Activated T-cell treated with anti-CD3 and anti-CD28 coated beads, Interleukin-2, amount 50 U/mL, for 4 hours (primary cell): ENCODE data around the gene GBGT1. TPM values are rescaled to one million over a fixed set of nuclear protein-coding genes. Genes with fewer than 3 reads are reported as not detected.

Experiments used
- ATAC-seq, 2 donors: fragments of 200-7000 bp; cut with Tn5 transposase; one replicate each; pipeline ENCODE4 v1.10.0; 2021
- DNase-seq: peaks from one replicate; pipeline ENCODE4 v3.0.0-alpha.2; 2020
- H3K27me3 Mint-ChIP-seq: one replicate; pipeline ENCODE4 v1.8.0; 2021; ENCODE audit warnings: low read depth, mixed read lengths
- H3K36me3 Mint-ChIP-seq: one replicate; pipeline ENCODE4 v1.8.0; 2022; ENCODE audit warnings: mixed read lengths; ENCODE audit not compliant: insufficient read depth
- H3K4me1 Mint-ChIP-seq: one replicate; pipeline ENCODE4 v1.8.0; 2021; ENCODE audit warnings: low read depth, mixed read lengths
- H3K4me3 Mint-ChIP-seq: one replicate; pipeline ENCODE4 v1.8.0; 2021; ENCODE audit warnings: mild to moderate bottlenecking, moderate library complexity, mixed read lengths
- H3K9me3 Mint-ChIP-seq: one replicate; pipeline ENCODE4 v1.8.0; 2021; ENCODE audit warnings: mixed read lengths
- total RNA-seq, 3 donors: library from RNA; stranded (reverse); gene quantifications; one replicate each; pipeline ENCODE4 v1.2.1, GENCODE V29; 2021

The GBGT1 gene
- total RNA-seq, 3 donors from 2014 or later = 3.0 to 3.3 (median 3.2) TPM

DNA sequence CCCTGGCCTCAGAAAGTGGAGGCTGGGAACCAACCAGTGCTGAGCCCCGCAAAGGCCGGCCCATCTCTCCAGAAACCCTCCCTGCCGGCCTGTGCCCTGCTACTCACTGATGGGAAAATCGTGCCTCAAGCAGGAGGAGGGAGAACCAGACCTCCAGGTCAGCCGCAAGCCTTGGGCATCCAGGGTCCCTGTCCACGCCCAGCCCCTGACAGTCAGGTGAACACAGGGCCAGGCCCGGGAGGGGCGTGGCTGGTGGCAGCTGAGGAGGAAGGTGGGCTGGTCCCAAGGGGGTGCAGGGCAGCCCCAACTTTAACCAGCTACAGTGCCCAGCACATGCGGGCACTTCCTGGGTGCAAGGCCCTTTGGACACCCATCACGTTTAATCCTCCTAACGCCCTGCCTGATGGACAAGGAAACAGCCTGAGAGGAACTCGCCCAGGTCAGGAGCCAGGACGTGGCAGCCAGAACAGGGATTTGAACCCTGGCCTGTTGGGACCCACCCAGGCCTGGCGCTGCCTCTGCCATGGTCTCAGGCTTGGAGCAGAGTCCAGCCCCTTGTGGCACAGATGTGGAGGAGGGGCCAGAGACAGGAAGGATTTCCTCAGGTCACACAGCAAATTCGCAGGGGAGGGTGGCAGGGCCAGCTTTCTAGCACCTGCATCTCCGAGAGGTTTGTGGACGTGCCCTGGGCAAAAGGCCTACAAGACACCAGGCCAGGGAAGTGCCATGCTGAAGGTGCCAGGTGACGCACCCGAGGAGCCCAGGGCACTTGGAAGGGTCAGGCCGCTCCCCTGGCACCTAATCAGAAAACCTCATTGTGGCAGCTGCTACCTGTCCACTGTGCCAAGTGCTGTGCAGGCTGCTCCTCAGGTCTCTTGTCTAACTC is 47.1 kb downstream of the GBGT1 start:
- Mint-ChIP-seq H3K4me3 (no peak overlapping the region), H3K4me1 (peaks cover 77% of the 10 kb centered on the region), H3K27me3 (no peaks in the 10 kb centered on the region), H3K36me3 (peaks cover 2% of the 10 kb centered on the region), H3K9me3 (no peaks in the 10 kb centered on the region)
- DNase-seq = no peak
- no peak for ATAC-seq

DNA sequence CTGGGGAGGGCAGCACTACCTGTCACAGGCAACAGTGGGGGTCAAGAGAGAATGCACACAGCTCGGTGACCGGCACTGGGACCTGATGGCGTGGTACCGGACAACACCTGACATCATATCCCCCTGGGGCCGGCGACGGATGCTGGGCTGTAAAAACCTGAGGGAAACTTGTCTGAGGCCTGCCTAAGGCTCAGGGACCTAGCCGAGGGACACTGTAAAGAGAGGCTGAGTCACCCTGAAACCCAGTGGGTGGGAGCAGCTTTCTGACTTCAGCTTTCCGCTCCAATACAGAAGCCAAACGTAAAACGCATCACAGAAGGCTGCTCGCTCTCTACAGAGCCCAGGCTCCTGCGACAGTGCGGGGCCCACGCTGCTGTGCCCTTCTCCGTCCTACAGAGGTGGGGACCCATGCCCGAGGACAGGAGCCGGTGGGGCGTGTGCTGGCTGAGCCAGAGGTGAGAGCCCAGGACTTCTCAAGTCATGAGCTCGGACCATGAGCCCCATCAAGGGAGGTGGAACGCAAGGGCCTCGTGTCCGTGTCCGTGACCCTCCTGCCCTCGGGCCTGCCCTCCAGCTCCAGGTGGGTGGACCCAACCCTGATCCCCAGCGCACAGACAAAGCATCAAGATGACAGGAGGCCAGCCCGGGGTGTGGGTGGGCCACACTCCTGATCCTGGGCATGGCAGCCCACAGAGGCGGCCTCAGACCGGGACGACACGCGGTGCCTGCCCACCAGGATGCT is 47.9 kb downstream of the GBGT1 start:
- peak; percentile 94 for ATAC-seq
- Mint-ChIP-seq H3K27me3 (no peaks in the 10 kb centered on the region), H3K9me3 (no peaks in the 10 kb centered on the region), H3K4me3 (peak overlapping the region; percentile 46), H3K36me3 (peaks cover 2% of the 10 kb centered on the region), H3K4me1 (peaks cover 73% of the 10 kb centered on the region)
- DNase-seq = peak; percentile 48

DNA sequence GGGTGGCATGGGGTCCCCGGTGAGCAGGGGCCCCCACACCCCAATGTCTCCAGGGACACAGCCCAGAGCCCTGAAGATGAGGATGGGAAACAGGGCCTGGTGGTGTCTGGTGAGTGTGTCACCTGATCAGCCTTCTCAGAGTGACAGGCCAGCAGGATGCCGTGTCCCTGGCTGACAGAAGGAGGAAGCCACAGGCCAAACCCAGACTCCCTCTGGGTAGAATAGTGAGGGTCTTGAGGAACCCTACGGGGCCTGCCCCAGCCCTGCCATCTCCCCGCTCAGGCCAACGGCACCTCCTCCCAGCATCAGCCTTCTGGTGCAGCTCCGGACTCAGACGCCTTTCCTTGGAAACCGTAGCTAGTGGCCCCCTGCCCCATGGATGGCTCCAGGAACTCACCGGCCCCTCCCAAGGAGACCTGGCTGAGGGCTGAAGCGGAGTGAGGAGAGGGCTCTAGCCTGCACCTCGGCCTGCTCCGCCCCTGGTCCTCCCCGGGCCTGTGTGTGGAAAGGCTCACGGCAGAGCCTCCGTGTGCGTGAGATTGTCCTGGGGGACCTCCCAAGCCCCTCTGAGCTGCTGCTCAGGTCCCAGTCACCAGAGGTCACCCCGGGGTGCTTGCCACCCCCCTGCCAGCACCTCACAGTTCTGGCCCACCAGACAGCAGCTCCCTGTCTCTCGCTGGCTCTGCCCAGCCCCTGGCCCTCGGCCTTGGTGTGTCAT is 48.7 kb downstream of the GBGT1 start:
- no peak for DNase-seq
- ATAC-seq = peak in 1 of 2 donors; percentile 2
- no peaks in the 10 kb centered on the region for H3K9me3 Mint-ChIP-seq
- peaks cover 72% of the 10 kb centered on the region for H3K4me1 Mint-ChIP-seq
- H3K4me3 Mint-ChIP-seq = peak overlapping the region; percentile 46
- no peaks in the 10 kb centered on the region for H3K27me3 Mint-ChIP-seq
- peaks cover 5% of the 10 kb centered on the region for H3K36me3 Mint-ChIP-seq

DNA sequence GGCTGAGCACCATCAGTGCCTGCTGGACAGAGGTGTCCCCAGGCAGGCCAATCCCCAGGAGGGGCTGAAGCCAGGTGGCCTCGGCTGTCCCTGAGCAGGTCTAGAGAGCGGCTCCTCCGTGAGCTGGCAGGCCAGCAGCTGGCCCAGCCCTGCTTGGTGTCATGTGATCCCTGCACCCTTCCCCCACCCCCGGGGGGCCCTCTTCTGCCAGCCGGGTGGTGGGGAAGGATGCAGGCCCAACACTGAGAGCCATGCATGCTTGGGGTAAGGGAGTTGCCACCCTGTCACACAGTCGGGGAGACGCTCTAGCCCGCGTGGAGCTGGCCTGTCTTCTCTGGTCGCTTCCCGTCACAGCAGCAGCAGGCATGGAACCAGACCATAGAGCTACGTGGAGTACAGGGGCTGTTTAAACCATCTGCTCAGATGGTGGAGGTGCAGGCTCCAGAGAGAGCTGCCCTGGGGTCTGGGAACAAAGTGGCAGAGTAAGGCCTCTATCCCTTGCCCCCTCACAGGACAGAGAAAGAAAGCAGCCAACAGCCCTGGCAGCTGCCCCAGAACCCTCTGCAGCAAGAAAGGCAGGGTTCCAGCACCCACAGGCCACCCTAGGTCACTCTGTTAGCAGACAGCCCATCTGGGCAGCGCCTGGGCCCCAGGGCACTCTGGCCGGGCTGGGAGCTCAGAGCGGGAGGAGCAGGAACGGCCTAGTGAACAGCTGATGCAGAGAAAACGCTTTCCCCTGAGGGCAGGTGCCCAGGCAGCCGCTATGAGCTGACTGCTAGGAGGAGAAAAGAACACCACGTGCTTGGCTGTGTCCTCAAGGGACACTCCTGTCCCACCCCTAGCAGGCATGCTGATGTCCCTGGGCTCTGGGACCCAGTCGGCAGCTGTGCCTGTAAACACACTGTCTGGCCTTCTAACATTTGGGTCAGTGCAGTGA is 49.5 kb downstream of the GBGT1 start:
- DNase-seq (no peak), ATAC-seq (no peak)
- Mint-ChIP-seq H3K4me1 (peaks cover 66% of the 10 kb centered on the region), H3K36me3 (peaks cover 10% of the 10 kb centered on the region), H3K9me3 (no peaks in the 10 kb centered on the region), H3K4me3 (no peak overlapping the region), H3K27me3 (no peaks in the 10 kb centered on the region)

DNA sequence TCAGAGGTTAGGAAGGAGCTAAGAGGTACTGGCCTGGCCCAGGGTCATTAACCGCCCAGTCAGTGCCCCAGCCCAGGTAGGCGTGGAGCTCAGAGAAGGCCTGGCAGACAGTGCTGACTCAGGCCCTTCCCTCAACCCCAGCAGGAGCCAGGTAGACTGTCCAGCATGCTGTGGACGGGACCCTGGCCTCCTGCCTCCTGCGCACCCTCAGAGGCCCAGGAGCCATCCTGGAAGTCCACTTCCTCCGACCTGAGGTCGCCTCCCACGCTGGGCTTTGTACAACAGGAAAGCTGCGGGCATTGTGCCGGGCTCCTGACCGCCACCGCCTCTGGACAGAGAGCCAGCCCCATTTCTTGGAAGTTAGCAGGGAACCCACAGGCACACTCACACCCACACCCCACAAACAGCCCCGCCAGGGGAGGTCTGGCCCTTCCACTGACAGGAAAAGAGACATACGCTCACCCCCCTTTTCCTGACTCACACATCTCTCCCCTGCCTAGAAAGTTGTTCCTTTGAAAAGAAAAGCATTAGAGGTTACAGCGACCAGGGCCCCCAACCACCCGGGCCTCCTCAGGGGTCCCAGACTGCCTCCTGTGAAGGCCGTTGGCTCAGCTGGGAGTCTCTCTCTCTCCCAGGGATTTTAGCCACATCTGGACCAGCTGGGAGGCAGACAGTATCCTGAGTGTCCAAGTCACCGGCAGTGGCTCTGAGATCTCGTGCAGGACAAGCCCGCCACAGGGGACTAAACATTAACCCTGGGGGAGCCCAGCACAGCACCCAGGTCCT is 50.4 kb downstream of the GBGT1 start:
- Mint-ChIP-seq H3K4me1 (peaks cover 59% of the 10 kb centered on the region), H3K27me3 (no peaks in the 10 kb centered on the region), H3K9me3 (no peaks in the 10 kb centered on the region), H3K4me3 (peak overlapping the region; percentile 16), H3K36me3 (peaks cover 12% of the 10 kb centered on the region)
- DNase-seq (no peak), ATAC-seq (peak in 1 of 2 donors; percentile 23)

DNA sequence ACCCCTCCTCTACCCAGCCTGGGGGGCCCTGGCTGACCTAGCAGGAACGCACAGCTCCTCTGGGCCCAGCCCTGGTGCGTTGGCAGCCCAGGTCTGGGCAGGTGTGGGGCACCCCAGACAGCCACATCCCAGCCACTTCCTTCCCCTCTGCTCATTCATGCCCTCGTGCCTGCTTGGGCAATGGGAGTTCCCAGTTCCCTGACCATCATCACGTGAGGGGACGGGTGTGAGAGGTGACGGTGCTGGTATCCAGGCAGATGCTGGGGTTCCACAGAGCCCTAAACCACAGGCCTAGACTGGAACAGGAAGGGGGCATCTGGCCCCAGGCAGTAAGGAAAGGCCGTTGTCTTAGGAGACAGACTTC is 51.1 kb downstream of the GBGT1 start:
- Mint-ChIP-seq H3K27me3 (no peaks in the 10 kb centered on the region), H3K36me3 (peaks cover 12% of the 10 kb centered on the region), H3K4me1 (peaks cover 53% of the 10 kb centered on the region), H3K9me3 (no peaks in the 10 kb centered on the region), H3K4me3 (no peak overlapping the region)
- ATAC-seq (no peak), DNase-seq (no peak)

DNA sequence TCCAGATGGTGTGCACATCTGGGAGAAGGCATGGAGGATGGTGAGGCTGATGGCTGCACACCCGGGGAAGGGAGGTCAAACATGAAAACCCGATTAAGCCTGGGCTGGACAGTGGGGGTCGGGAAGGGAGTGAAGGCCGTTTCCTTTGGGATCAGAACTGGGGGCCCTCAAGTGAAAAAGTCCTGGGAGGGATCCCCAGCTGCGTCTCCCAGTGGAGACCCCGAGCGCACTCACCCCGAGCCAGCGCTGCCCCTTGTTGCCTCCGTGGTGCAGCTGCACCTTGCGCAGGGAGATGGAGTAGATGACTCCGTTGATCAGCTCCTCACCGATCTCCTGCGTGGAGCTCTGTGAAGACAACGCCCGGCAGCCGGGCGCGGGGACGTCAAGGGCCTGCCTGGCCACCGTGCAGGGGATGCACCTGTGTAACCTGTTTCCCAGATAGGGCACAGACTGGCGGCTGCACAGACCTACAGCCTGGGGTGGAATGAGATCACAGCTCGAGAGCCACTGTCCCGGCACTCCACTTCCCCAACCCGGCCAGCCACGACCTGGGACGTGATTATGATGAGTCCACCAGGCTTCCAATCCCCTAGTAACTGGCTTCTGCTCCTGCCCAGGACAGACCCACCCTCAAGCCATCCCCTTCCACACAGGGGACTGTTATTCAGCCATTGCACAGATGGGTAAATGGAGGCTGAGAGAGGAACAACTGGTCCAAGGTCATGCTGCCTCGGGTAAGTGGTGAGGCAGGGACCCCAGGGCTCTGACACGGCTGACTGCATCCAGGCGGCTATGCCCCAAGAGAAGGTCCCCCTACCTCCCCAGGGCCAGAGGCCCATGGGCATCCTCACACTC is 51.7 kb downstream of the GBGT1 start:
- Mint-ChIP-seq H3K27me3 (no peaks in the 10 kb centered on the region), H3K9me3 (no peaks in the 10 kb centered on the region), H3K4me3 (no peak overlapping the region), H3K36me3 (peaks cover 10% of the 10 kb centered on the region), H3K4me1 (peaks cover 47% of the 10 kb centered on the region)
- ATAC-seq (no peak), DNase-seq (no peak)

DNA sequence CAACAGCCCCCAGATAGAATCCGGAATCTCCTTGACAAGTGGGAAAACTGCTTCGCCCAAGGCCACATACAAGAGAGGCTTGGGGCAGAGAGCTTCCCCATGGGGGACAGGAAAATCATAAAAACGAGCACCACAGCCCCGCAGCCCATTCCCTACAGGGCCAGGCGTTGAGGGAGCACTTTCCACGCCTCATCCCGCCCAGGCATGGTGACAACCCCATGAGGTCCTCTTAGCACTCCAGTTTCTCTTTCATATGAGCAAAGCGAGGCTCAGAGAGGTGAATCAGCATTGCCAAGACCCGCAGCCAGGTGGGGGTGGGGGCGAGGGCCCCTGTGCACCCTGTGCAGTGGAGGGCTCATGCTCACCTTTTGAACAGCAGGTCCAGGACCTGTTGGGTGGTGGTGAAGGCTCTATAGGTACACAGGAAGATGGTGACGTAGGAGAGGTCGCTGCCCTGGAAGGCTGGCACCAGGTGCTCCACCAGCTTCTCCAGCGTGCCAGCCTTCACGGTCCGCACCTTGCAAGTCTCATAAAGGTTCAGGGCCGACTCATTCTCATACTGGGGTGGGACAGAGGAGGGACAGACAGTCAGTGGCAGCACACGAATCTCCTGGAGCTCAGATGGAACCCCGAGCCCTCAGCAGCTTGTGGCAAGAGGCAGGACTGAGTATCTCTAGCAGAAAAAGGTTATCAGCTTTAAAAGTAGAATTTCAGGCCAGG is 53.6 kb downstream of the GBGT1 start:
- DNase-seq (no peak), ATAC-seq (no peak)
- Mint-ChIP-seq H3K36me3 (peaks cover 15% of the 10 kb centered on the region), H3K9me3 (no peaks in the 10 kb centered on the region), H3K27me3 (no peaks in the 10 kb centered on the region), H3K4me1 (peaks cover 31% of the 10 kb centered on the region), H3K4me3 (no peak overlapping the region)

DNA sequence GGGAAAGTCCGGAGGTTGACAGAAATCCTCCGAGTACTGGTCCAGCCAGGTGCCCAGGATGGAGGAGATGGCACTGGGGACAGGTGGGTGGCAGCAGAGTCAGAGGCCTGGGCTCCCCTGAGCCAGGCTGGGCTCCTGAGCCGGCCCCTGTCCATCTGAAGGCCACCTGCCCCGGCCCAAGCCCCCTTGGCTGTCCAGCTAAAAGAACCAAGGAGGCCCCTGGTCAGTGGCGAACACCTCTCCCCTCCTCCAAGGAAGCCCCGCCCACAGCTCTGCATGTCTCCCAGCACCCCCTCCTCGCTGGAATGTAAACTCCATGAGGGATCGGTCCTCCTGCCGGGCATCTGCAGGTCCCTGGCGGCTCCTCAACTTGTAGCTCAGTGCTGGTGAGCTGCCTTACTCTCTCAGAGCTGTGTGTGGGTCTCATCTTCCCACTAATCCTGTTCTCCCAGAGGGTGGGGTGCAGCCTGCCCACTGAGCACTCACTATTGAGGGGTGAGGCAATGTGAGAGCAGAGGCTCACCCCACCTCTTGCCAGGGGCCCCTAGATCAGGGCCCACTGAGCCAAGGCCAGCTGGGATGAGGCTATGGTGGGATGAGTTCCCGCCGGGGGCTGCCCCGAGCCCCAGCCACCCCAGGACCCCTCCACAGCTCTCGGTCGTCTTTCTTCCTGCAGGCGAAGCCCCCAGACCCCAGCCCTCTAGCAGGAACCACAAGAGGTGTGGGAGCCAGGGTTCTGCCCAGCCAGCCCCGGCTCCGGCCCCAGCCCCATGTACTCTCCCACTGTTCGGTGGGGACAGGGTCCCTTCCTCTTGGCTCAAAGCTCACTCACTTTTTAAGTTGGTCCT is 54.7 kb downstream of the GBGT1 start:
- Mint-ChIP-seq H3K4me1 (peaks cover 20% of the 10 kb centered on the region), H3K4me3 (no peak overlapping the region), H3K9me3 (no peaks in the 10 kb centered on the region), H3K36me3 (peaks cover 15% of the 10 kb centered on the region), H3K27me3 (no peaks in the 10 kb centered on the region)
- no peak for DNase-seq
- no peak for ATAC-seq

DNA sequence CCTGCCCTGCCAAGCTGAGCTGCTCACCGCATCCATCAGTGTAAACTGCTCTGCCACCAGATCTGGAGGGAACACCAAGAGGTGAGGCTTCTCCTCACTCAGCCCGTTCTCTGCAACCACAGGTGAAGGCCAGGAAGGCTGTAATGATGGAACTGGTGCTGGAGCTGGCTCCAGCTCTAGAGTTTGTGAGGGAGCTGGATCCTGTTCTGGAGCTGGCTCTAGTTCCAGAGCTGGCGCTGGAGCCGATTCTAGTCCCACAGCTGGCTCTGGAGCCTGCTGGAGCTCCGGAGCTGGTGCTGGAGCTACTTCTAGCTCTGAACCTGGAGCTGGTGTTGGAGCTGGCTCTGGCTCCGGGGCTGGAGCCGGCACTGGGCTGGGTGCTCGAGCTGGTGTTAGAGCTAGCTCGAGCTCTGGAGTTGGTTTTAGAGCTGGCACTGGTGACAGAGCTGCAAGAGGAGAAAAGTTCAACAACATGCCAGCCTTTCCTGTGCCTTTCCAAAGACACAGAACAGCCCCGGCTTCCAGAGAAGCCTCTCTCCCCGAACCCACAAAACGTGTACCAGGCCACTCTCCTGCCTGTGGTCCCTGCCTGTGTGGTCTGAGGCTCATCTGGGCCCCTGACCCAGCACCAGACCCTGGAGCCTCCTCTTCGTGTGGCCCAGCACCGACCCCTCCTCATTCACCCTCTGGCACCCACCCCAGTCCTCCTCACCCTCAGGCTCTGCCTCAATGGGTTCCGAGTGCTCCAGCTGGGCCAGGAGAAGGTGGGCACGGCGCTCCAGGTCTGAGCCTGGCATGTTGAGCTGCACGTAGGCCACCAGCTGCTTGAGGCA is 55.5 kb downstream of the GBGT1 start:
- Mint-ChIP-seq H3K4me3 (no peak overlapping the region), H3K9me3 (no peaks in the 10 kb centered on the region), H3K4me1 (peaks cover 12% of the 10 kb centered on the region), H3K27me3 (no peaks in the 10 kb centered on the region), H3K36me3 (peaks cover 16% of the 10 kb centered on the region)
- ATAC-seq = no peak
- no peak for DNase-seq
